ENCODE measurements around the gene ABHD15.

The ABHD15 gene

DNA sequence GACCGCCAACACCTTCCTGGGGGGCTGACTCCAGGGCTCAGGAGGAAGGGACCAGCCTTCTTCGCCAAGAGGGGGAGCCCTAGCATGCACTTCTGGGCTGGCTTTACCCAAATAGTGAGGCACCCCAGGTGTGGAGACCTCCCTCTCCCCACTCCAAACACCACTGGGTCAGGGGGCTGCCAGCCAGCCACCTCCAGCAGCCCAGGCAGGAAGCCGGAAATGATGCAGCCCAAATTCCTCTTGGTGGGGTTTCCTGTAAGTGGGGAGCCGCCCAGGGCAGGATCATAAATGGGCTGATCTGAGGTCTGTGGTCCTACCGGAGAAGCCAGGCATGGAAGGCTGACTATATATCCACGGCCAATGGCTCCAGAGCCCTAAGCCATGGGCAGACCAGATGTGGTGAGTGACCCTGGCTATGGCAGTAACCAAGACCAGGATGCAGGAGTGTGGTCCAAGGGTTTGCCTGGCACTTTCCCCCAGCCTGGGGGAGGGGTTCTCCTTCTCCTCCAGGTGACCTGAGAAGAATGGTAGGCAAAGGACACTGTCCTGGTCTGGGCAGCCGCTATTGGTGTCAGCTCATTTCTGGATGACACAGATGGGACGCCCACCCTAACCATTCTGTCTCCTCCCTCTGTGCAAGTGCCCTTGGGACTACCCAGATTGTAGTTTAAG, 18.4 kb upstream of the ABHD15 start:
- DNase-seq (ENCODE audit: low read depth) = no peak
- no peak overlapping the region for H3K4me3 ChIP-seq (ENCODE audit: low read depth, low read length)

DNA sequence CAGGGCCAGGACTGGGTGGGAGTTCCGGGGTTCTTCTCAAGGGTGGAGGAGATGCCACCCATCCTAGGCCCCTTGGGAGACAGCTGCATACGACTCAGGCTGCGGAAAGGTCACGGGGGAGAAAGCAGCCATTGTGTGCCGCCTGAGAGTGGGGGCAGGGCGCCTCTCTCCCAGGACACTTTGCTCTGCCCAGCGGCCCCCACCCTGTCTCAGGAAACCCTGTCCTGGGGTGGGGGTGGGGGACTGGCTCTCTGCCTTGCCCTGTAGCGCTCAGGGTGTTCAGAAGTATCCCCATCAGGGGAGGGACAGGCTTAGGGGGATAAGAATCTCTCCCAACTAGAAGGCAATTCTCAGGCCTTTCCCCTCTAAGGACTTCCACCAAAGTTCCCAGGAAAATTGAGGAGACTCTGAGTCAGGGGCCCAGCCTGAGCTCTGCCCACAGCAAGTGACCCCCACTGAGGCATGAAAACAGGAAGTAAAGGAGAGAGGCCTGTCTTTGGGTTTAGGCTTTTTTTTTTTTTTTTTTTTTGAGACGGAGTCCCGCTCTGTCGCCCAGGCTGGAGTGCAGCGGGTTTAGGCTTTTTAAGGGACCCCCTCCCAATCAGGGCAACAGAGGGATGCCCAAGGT, 17.7 kb upstream of the ABHD15 start:
- no peak for DNase-seq (ENCODE audit: low read depth)
- no peak overlapping the region for H3K4me3 ChIP-seq (ENCODE audit: low read depth, low read length)

DNA sequence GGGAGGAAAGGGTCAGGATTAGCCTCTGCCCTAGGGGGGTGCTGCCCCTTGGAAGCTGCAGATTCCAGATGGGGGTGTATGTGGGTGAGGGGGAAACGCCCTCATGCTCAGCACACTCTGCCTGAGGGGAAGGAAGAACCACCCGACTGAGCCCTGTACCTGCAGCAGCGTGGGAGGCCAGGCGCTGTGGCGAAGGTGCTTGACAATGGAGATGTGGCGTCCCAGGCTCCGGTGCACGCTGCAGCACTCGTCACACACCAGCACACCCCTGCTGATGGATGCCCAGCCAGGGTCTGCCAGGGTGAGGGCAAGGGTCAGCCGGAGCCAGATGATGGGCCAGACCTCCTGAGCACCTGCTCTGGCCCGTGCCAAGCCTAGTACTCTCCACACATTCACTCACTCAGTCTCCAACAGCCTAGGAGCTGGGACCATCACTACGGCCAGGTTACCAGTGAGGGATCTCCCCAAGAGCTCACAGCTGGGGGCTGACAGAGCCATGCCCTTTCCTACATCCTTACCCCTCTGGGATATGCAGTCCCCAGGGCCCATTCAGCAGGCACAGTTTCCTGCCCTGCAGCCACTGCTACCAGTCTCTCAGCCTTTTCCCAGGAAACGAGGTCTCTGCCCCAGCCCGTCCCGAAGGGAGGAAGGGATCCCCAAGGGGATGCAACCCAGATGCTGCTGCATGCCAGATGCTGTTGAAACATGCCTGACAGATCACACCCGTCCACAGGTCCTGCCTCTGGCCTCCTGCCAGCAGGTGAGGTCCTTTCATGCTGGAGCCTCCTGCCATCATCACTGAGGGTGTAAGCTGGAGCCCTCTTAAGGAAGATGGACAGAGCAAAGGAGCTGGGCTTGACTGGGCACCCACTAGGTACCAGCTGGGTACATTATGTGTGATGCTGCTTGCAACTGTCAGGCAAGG, 16.7 kb upstream of the ABHD15 start:
- H3K4me3 ChIP-seq (ENCODE audit: low read depth, low read length) = no peak overlapping the region
- no peak for DNase-seq (ENCODE audit: low read depth)

DNA sequence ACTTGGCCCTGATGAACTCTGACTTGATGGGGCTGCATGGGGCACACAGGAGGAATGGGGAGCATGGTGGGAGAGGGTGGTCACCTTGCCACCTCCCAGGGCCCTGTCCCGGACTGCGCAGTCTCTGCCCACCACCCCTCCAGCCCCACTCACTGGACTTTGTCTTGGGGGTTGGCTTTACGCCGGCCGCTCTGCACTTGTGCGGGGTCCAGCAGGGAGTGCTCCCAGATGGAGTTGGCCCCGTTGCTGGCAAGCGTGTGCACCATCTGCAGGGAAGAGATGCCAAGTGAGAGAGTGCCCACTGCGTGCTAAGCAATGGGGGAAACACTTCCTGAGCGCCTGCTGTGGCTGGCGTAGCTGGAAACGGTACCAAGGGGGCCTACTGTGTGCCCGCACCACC, 15.9 kb upstream of the ABHD15 start:
- no peak overlapping the region for H3K4me3 ChIP-seq (ENCODE audit: low read depth, low read length)
- DNase-seq (ENCODE audit: low read depth) = no peak

GRCh38 chr17:29582254-29582765, 15.5 kb upstream of the ABHD15 start:
- H3K4me3 ChIP-seq (ENCODE audit: low read depth, low read length) = no peak overlapping the region
- no peak for DNase-seq (ENCODE audit: low read depth)

DNA sequence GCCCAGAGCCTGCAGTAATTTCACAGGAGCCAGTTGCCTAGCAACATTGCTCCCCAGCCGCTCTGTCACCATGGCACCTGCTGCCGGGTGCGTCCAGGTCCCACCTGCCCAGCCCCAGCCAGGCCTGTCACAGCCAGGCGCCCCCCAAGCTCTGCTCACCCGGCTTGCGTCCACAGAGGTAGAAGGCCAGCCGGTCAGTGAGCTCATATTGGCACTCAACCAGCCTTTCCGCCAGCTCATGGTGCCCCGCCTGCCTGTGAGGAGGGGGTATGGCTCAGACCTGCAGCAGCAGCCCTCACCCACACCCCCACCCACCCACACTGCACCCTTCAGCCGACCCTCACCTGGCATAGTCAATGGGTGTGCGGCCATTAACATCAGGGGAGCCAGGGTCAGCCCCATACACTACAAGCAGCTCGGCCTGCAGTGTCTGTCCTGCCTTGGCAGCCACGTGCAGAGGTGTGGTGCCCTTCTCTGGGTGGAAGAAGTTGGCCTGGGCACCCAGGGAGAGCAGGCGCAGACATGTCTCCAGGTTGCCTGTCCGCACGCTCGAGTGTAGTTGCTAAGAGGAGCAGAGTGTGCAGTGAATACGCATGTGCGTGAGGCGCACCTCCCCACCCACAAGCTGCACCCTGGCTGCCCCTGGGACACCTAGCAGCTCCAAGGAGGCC, 14.9 kb upstream of the ABHD15 start:
- no peak overlapping the region for H3K4me3 ChIP-seq (ENCODE audit: low read depth, low read length)
- DNase-seq (ENCODE audit: low read depth) = no peak

DNA sequence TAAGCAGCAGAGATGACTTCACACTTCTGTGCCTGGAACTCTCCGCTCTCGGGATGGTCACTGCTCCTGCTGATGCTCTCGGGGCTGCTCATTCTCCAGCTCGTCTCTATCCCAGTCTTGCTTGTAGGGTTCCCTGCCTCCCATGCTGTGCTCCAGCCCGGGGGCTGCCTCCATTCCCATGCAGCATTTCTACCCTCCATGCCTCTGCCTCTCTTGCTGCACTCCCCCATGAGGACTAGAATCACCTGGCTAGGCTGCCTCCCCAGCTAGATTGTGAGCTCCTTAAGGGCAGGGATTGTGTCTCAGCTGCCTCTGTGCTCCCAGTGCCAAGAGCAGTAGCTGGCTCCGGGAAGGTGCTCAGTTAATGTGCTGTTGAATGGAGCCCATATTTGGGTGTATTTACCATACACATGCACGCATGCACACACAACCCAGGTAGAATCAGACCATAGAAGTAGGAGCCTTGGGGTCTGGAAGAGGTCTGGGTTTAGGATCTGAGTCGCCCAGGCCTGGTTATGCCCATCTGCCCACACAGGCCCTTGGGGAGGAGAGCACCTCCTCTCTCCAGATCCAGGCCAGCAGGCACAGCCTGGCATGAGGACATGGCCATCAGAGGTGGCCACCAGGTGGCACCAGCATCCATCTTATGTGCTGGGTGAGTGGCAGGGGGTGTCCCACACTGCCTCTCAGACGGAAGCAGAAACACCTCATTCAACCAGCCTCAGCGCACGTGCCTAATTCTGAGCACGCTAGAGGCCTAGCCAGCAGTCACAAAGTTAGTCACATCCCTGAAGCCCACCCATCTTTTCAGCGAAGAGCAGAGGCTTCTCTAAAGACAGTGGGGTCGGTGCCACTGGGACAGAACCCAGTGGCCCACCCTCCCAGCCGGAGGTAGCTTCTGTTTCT, 13.3 kb upstream of the ABHD15 start:
- DNase-seq (ENCODE audit: low read depth) = no peak
- H3K4me3 ChIP-seq (ENCODE audit: low read depth, low read length) = no peak overlapping the region

- no peak overlapping the region for H3K4me3 ChIP-seq (ENCODE audit: low read depth, low read length)
- no peak for DNase-seq (ENCODE audit: low read depth)
These were observed 12.0 kb upstream of the ABHD15 start for GRCh38 chr17:29578626-29579485.

DNA sequence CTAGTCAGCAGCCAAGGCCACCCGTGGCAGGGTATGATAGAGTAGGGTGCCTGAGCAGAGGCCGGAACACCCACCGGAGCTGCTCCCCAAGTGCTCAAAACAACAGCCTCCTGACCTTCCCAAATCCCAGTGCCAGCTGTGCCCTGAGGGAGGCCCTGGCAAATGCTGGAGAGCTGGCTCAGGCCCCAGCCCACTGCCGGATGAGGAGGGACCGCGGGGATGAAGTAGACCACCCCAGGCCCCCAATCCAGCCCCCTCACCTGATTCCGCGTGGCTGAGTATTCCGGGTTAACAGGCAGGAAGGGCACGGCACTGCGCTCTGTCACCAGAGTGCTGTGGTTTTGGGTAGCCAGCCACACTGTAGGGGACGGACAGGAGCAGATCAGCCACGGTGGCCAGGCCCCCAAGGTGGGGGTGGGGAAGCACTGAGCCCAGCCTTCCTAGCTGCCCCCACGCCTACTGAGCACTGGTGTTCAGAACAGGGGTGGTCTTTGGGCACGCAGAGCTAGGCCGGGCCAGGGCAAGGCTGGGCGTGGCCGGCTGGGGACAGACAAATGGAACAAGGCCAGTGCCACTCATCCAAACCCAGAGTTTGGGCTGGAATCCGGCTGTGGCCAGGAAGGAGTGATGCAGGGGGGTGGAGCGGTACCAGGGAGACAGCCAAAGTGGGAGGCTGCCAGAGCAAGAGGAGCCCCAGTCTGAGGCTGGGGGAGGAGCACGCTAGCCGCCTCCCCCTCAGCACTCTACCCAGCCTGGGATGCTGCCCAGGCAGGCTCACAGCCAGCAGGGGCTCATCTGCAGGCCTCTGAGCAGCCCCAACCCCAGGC, 10.8 kb upstream of the ABHD15 start:
- no peak for DNase-seq (ENCODE audit: low read depth)
- H3K4me3 ChIP-seq (ENCODE audit: low read depth, low read length) = no peak overlapping the region

- H3K4me3 ChIP-seq (ENCODE audit: low read depth, low read length) = no peak overlapping the region
- DNase-seq (ENCODE audit: low read depth) = no peak
These were observed 10.1 kb upstream of the ABHD15 start for GRCh38 chr17:29577001-29577370.

DNA sequence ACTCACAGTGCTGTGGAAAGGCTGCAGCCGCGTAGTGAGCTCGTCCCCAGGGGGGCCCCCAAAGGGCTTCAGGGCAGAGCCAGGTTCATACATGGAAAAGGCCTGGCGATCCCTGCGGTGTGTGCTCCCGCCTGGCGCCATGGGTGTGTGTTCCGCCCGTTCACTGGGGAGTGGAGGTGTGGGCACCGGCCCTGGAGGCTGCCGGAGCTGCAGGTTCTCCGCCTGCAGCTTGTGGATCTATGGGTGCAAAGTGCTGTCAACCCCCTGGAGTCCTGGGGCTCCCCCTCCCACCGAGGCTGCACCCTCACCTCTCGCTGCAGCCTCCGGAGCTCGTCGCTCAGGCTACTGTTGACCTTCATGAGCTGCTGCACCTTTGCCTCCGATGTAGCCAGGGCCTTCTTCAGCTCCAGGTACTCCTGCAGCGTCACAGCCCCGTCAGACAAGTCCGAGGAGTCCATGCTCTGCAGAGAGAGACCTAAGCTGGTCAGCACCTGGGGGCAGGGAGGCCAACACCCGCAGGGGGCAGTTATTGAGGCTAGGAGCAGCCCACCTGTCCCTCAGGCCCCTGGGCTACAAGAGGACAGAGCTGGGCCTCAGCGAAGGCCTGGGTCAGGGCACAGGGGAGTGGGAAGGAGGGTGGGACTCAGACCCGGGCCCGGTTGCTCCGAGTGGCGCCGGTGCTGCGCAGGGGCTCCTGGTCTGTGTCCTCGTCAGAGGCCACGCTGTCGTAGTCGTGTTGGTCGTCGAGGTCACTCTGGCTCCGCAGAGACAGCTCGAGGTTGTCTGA, 9.6 kb upstream of the ABHD15 start:
- no peak overlapping the region for H3K4me3 ChIP-seq (ENCODE audit: low read depth, low read length)
- DNase-seq (ENCODE audit: low read depth) = no peak

DNA sequence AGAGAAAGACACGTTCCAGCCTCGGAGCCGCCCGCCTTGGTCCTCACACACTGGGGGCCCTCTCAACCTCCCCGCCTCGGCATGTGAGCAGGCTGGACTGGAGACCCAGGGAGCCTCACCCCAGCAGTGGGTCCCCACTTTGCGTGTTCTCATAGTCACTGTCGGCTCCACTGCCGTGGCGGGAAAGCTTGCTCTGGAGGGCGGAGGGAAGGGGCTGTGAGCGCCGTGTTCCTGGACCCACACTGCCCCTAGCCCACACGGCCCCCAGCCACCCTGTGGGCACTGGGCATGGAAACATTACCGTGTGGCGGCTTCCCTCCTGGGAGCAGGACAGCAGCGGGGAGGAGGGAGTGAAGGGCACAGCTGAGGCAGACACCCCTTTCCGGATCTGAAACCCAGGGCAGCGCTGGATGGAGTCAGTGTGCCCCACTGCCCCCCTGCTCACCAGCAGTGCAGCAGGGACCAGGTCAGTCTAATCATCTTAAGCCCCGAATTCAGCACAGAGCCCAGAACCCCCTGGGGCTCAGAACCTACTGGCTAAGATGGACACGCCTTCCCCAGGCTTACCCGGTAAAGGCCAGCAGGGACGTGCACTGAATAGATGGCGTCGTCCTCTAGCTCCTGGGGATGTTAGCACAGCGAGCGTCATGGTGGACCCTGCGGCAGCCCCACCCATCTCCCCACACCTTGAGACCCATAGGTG, 8.8 kb upstream of the ABHD15 start:
- H3K4me3 ChIP-seq (ENCODE audit: low read depth, low read length) = no peak overlapping the region
- DNase-seq (ENCODE audit: low read depth) = no peak

- DNase-seq (ENCODE audit: low read depth) = no peak
These were observed 8.1 kb upstream of the ABHD15 start for GRCh38 chr17:29574732-29575510.

GRCh38 chr17:29573871-29574731, 7.3 kb upstream of the ABHD15 start:
- no peak overlapping the region for H3K4me3 ChIP-seq (ENCODE audit: low read depth, low read length)
- no peak for DNase-seq (ENCODE audit: low read depth)

More at GRCh38 chr17:29574732-29575510, 8.1 kb upstream of the ABHD15 start:
- H3K4me3 ChIP-seq (ENCODE audit: low read depth, low read length) = no peak overlapping the region

Measured in skeletal muscle cell (primary cell).